ENCODE measurements around the gene BHLHE23.

BHLHE23 gene

DNA sequence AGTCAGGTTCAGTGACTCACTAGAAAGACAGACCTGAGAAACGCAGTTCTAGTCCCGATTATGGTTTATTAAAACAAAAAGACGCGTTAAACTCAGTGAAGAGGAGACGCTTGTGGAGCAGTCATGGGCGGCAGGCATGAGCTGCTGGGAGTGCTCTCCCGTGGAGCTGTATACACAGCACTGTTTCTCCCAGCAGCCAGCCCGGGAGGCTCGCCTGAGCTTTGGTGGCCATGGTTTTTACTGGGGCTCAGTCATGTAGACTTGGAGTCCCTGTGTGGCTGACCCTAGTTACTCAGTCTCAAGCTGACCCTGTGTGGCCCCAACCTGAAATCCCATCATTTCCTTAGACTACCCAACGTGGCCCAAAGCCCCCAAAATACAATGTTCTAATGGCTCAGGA, 41.2 kb upstream of the BHLHE23 start:
- no peak overlapping the region for H3K4me3 ChIP-seq (ENCODE audit: low read length)
- no peak for DNase-seq (ENCODE audit: low read depth)
- TF ChIP-seq, protein P1, sequence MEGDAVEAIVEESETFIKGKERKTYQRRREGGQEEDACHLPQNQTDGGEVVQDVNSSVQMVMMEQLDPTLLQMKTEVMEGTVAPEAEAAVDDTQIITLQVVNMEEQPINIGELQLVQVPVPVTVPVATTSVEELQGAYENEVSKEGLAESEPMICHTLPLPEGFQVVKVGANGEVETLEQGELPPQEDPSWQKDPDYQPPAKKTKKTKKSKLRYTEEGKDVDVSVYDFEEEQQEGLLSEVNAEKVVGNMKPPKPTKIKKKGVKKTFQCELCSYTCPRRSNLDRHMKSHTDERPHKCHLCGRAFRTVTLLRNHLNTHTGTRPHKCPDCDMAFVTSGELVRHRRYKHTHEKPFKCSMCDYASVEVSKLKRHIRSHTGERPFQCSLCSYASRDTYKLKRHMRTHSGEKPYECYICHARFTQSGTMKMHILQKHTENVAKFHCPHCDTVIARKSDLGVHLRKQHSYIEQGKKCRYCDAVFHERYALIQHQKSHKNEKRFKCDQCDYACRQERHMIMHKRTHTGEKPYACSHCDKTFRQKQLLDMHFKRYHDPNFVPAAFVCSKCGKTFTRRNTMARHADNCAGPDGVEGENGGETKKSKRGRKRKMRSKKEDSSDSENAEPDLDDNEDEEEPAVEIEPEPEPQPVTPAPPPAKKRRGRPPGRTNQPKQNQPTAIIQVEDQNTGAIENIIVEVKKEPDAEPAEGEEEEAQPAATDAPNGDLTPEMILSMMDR (conservative IDR thresholded peaks at IDR 0.05; ENCODE audit: low read length), result no peak

GRCh38 chr20:63047267-63047666, 40.5 kb upstream of the BHLHE23 start:
- TF ChIP-seq, protein P1 (conservative IDR thresholded peaks at IDR 0.05; ENCODE audit: low read length), result no peak
- DNase-seq (ENCODE audit: low read depth), result no peak
- H3K4me3 ChIP-seq (ENCODE audit: low read length), result no peak overlapping the region

GRCh38 chr20:63046841-63047240, 40.1 kb upstream of the BHLHE23 start:
- TF ChIP-seq, protein P1 (conservative IDR thresholded peaks at IDR 0.05; ENCODE audit: low read length), result no peak
- H3K4me3 ChIP-seq (ENCODE audit: low read length), result no peak overlapping the region
- no peak for DNase-seq (ENCODE audit: low read depth)

DNA sequence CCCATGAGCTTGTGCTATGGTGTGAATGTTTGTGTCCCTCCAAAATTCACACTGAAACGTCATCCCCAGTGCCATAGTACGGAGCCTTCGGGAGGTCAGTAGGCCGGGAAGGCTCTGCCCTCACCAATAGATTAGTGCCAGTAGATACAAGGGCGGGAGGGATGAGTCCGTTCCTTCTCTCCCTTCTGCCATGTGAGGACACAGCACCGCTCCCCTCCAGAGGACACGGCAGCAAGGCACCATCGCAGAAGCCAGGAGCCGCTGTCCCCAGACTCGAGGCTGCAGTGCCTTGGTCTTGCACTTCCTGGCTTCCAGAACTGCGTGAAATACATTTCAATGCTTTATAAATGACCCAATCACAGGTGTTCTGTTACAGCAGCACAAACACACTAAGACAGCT, 39.2 kb upstream of the BHLHE23 start:
- TF ChIP-seq, protein P1 (conservative IDR thresholded peaks at IDR 0.05; ENCODE audit: low read length), result no peak
- DNase-seq (ENCODE audit: low read depth), result no peak
- no peak overlapping the region for H3K4me3 ChIP-seq (ENCODE audit: low read length)

DNA sequence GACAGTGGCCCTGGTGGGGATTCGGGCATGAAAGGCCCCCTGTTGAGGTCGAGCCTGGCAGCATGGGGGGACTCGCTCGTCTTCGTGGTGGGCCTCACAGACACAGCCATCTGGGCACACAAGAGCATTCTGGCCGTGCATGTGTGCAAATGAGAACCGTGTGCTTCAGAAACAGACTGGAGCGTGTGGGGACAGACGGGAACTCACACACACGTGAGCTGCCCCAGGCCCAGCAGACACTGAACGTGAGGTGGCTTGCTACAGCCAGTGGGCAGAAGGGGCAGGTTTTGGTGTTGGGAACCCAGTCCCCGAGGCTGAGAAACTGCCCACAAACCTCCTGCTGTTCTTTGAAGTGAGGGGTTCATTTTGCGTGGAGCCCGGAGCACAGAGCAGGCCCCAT, 38.6 kb upstream of the BHLHE23 start:
- TF ChIP-seq, protein P1 (conservative IDR thresholded peaks at IDR 0.05; ENCODE audit: low read length), result no peak
- DNase-seq (ENCODE audit: low read depth), result no peak
- H3K4me3 ChIP-seq (ENCODE audit: low read length), result no peak overlapping the region

- TF ChIP-seq, protein P1 (conservative IDR thresholded peaks at IDR 0.05; ENCODE audit: low read length), result no peak
- no peak for DNase-seq (ENCODE audit: low read depth)
- H3K4me3 ChIP-seq (ENCODE audit: low read length), result no peak overlapping the region
Observed at GRCh38 chr20:63044605-63045004, 37.8 kb upstream of the BHLHE23 start.

DNA sequence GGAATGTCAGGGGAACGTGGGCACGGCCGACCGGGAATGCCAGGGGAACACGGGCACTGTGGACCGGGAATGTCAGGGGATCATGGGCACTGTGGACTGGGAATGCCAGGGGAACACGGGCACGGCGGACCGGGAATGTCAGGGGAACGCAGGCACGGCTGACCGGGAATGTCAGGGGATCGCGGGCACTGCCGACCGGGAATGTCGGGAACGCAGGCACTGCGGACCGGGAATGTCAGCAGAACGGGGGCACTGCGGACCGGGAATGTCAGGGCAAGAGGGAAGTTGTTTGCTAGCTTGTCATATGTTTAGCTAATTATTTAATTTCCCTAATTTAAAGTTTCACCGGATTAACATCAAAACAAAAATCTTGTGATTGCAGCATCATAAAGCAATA, 37.4 kb upstream of the BHLHE23 start:
- no peak for DNase-seq (ENCODE audit: low read depth)
- TF ChIP-seq, protein P1 (conservative IDR thresholded peaks at IDR 0.05; ENCODE audit: low read length), result no peak
- no peak overlapping the region for H3K4me3 ChIP-seq (ENCODE audit: low read length)

Data from AG10803 (cell line).